ENCODE data around the gene EIF3D.

- TF ChIP-seq, protein P1, sequence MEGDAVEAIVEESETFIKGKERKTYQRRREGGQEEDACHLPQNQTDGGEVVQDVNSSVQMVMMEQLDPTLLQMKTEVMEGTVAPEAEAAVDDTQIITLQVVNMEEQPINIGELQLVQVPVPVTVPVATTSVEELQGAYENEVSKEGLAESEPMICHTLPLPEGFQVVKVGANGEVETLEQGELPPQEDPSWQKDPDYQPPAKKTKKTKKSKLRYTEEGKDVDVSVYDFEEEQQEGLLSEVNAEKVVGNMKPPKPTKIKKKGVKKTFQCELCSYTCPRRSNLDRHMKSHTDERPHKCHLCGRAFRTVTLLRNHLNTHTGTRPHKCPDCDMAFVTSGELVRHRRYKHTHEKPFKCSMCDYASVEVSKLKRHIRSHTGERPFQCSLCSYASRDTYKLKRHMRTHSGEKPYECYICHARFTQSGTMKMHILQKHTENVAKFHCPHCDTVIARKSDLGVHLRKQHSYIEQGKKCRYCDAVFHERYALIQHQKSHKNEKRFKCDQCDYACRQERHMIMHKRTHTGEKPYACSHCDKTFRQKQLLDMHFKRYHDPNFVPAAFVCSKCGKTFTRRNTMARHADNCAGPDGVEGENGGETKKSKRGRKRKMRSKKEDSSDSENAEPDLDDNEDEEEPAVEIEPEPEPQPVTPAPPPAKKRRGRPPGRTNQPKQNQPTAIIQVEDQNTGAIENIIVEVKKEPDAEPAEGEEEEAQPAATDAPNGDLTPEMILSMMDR (IDR thresholded peaks at IDR 0.05): no peak
- TF ChIP-seq POLR2A (IDR thresholded peaks at IDR 0.05): no peak
Measured at GRCh38 chr22:36469094-36469710, 59.8 kb downstream of the EIF3D start.
